A673 (cell line): ENCODE results near the gene CSN3.
"Not testable (repeated sequence)": the region's sequence is repeated elsewhere in the genome, so short reads cannot be mapped to it uniquely, and the experiment has no call there.

Experiments
- CTCF ChIP-seq: fragments of 300-800, 200-600 bp; sonication (generic); conservative IDR thresholded peaks from 2 replicates; pipeline ENCODE4 v1.5.1; 2017; ENCODE audit warnings: low read depth, mild to moderate bottlenecking, antibody characterized with exemption, low read length, moderate library complexity, mixed read lengths
- EZH2 ChIP-seq: fragments of 200-600 bp; sonication (generic); IDR thresholded peaks from 2 replicates; pipeline ENCODE4 v1.6.1; 2017; ENCODE audit warnings: borderline replicate concordance, low read depth, mild to moderate bottlenecking, mixed read lengths, antibody characterized with exemption, low read length; ENCODE audit not compliant: poor library complexity, severe bottlenecking

GRCh38 chr4:70216550-70216949 lies 25.8 kb upstream of the CSN3 start:
- not testable (repeated sequence) for TF ChIP-seq CTCF, EZH2
